ENCODE results near the gene TNFRSF11A.

TNFRSF11A gene

DNA sequence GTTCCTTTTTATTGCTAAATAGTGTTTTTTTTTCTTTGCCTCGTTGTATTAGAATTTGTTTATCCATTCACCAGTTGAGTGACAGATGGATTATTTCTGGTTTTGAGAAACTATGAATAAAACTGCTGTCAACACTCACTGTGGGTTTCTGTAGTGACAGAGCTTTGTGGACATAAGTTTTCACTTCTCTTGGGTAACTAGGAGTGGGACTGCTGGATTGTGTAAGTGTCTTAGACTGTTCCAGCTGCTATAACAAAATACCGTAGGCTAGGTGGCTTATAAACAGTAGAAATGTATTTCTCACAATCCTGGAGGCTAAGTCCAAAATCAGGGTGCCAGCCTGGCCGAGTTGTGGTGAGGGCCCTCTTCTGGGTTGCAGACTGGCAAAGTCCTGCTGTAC lies 71.9 kb downstream of the TNFRSF11A start:
- TF ChIP-seq NFIC (IDR thresholded peaks at IDR 0.05), result no peak
- TF ChIP-seq, protein P1, sequence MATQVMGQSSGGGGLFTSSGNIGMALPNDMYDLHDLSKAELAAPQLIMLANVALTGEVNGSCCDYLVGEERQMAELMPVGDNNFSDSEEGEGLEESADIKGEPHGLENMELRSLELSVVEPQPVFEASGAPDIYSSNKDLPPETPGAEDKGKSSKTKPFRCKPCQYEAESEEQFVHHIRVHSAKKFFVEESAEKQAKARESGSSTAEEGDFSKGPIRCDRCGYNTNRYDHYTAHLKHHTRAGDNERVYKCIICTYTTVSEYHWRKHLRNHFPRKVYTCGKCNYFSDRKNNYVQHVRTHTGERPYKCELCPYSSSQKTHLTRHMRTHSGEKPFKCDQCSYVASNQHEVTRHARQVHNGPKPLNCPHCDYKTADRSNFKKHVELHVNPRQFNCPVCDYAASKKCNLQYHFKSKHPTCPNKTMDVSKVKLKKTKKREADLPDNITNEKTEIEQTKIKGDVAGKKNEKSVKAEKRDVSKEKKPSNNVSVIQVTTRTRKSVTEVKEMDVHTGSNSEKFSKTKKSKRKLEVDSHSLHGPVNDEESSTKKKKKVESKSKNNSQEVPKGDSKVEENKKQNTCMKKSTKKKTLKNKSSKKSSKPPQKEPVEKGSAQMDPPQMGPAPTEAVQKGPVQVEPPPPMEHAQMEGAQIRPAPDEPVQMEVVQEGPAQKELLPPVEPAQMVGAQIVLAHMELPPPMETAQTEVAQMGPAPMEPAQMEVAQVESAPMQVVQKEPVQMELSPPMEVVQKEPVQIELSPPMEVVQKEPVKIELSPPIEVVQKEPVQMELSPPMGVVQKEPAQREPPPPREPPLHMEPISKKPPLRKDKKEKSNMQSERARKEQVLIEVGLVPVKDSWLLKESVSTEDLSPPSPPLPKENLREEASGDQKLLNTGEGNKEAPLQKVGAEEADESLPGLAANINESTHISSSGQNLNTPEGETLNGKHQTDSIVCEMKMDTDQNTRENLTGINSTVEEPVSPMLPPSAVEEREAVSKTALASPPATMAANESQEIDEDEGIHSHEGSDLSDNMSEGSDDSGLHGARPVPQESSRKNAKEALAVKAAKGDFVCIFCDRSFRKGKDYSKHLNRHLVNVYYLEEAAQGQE (IDR thresholded peaks at IDR 0.05; ENCODE audit: low read depth), result no peak
- no peak for TF ChIP-seq EGR1 (IDR thresholded peaks at IDR 0.05)
- TF ChIP-seq TAF1 (IDR thresholded peaks at IDR 0.05; ENCODE audit: low read depth), result no peak
- TF ChIP-seq, protein P2, sequence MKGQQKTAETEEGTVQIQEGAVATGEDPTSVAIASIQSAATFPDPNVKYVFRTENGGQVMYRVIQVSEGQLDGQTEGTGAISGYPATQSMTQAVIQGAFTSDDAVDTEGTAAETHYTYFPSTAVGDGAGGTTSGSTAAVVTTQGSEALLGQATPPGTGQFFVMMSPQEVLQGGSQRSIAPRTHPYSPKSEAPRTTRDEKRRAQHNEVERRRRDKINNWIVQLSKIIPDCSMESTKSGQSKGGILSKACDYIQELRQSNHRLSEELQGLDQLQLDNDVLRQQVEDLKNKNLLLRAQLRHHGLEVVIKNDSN (IDR thresholded peaks at IDR 0.05), result no peak
- TF ChIP-seq RAD21 (IDR thresholded peaks at IDR 0.05; ENCODE audit: low read depth), result no peak
- TF ChIP-seq ZBTB7A (IDR thresholded peaks at IDR 0.05; ENCODE audit: low read depth), result no peak
- TF ChIP-seq, protein P3, sequence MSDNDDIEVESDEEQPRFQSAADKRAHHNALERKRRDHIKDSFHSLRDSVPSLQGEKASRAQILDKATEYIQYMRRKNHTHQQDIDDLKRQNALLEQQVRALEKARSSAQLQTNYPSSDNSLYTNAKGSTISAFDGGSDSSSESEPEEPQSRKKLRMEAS (IDR thresholded peaks at IDR 0.05), result no peak
- no peak for TF ChIP-seq YY1 (IDR thresholded peaks at IDR 0.05; ENCODE audit: low read depth)
- no peak for TF ChIP-seq CREB1 (IDR thresholded peaks at IDR 0.05; ENCODE audit: low read depth)
- no peak for TF ChIP-seq TEAD4 (IDR thresholded peaks at IDR 0.05)
- TF ChIP-seq EP300 (IDR thresholded peaks at IDR 0.05; ENCODE audit: borderline replicate concordance), result no peak
- TF ChIP-seq TCF12 (IDR thresholded peaks at IDR 0.05; ENCODE audit: low read depth), result no peak
- no peak for TF ChIP-seq CEBPB (IDR thresholded peaks at IDR 0.05)
- no peak for TF ChIP-seq FOXM1 (IDR thresholded peaks at IDR 0.05; ENCODE audit: borderline replicate concordance, low read depth)

DNA sequence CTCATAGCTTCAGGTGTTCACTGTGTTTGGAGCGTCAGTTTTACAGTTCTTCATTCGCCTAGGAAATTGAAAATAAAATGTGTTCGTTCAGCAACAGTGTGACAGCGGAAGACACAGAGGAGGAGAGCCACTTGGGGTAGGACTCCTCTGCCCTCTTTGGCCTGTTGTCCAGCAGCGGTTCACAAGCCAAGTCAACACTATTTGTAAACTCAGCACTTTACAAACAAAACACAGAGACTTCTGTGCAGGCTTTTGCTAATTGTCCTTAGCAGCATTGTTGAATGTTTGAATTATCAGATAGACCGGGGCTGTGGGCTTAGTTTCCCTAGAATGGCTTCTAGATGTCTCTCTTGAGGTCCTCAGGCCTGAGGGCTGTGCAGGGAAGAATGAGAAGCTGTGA lies 73.2 kb downstream of the TNFRSF11A start:
- TF ChIP-seq, protein P3 (IDR thresholded peaks at IDR 0.05), result no peak
- TF ChIP-seq FOXM1 (IDR thresholded peaks at IDR 0.05; ENCODE audit: borderline replicate concordance, low read depth) (no peak), TAF1 (IDR thresholded peaks at IDR 0.05; ENCODE audit: low read depth) (no peak), TEAD4 (IDR thresholded peaks at IDR 0.05) (no peak), NFIC (IDR thresholded peaks at IDR 0.05) (no peak), RAD21 (IDR thresholded peaks at IDR 0.05; ENCODE audit: low read depth) (no peak), EP300 (IDR thresholded peaks at IDR 0.05; ENCODE audit: borderline replicate concordance) (no peak), EGR1 (IDR thresholded peaks at IDR 0.05) (no peak), ZBTB7A (IDR thresholded peaks at IDR 0.05; ENCODE audit: low read depth) (no peak), YY1 (IDR thresholded peaks at IDR 0.05; ENCODE audit: low read depth) (no peak), TCF12 (IDR thresholded peaks at IDR 0.05; ENCODE audit: low read depth) (no peak)
- TF ChIP-seq, protein P1 (IDR thresholded peaks at IDR 0.05; ENCODE audit: low read depth), result no peak
- TF ChIP-seq, protein P2 (IDR thresholded peaks at IDR 0.05), result no peak

DNA sequence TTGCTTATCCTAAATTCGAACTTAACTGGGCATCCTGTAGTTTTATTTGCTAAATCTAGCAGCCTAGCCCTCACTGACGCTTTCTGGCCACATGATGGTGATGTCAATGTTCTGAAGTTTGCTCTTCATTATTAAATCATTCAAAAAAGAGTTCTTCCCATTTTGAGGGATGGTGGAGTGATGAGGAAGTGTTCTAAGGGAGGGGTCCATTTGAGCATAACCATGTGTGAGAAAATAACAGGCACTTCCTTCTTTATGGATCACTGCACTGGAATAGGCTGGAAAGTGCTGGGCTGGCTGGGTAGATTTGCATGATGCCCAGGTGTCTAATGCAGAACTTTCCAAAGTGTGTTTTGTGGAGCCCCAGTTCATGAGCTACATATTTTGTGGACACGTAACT lies 74.2 kb downstream of the TNFRSF11A start:
- TF ChIP-seq FOXM1 (IDR thresholded peaks at IDR 0.05; ENCODE audit: borderline replicate concordance, low read depth) (no peak), TCF12 (IDR thresholded peaks at IDR 0.05; ENCODE audit: low read depth) (no peak), TAF1 (IDR thresholded peaks at IDR 0.05; ENCODE audit: low read depth) (no peak), RAD21 (IDR thresholded peaks at IDR 0.05; ENCODE audit: low read depth) (no peak), NFIC (IDR thresholded peaks at IDR 0.05) (no peak), EP300 (IDR thresholded peaks at IDR 0.05; ENCODE audit: borderline replicate concordance) (no peak), CREB1 (IDR thresholded peaks at IDR 0.05; ENCODE audit: low read depth) (no peak), CEBPB (IDR thresholded peaks at IDR 0.05) (no peak), EGR1 (IDR thresholded peaks at IDR 0.05) (no peak), TEAD4 (IDR thresholded peaks at IDR 0.05) (no peak), YY1 (IDR thresholded peaks at IDR 0.05; ENCODE audit: low read depth) (no peak), ZBTB7A (IDR thresholded peaks at IDR 0.05; ENCODE audit: low read depth) (no peak)
- TF ChIP-seq, protein P1 (IDR thresholded peaks at IDR 0.05; ENCODE audit: low read depth), result no peak
- TF ChIP-seq, protein P2 (IDR thresholded peaks at IDR 0.05), result no peak
- TF ChIP-seq, protein P3 (IDR thresholded peaks at IDR 0.05), result no peak

All from Ishikawa (cell line).